K562 (cell line): ENCODE data around the gene APOL2.

Experiments used
- CTCF ChIP-seq, 3 experiments: IDR thresholded peaks in 2 of 3; conservative IDR thresholded peaks in 1 of 3; 2 replicates each; pipeline ENCODE4 v1.5.1; 2011 to 2012; ENCODE audit warnings: low read length in 3 of 3, mild to moderate bottlenecking in 3 of 3, control low read depth in 2 of 3, improper control_type of control experiment in 1 of 3, inconsistent platforms in 1 of 3, low read depth in 1 of 3, mixed read lengths in 1 of 3, moderate library complexity in 1 of 3; ENCODE audit not compliant: insufficient read depth in 2 of 3
- GTF2F1 ChIP-seq: IDR thresholded peaks from 2 replicates; pipeline ENCODE4 v1.6.1; 2011; ENCODE audit warnings: low read depth, low read length, improper control_type of control experiment
- RAD21 ChIP-seq, 2 experiments: fragments of 250-450 bp in 1 of 2; fragments of 450-650 bp in 1 of 2; sonication (Bioruptor Pico) in 1 of 2; formaldehyde crosslinking in 1 of 2; IDR thresholded peaks in 1 of 2; conservative IDR thresholded peaks in 1 of 2; 2 replicates each; pipeline versions ENCODE4 v1.4.0 to v1.8.0; 2020 to 2022; ENCODE audit warnings: mild to moderate bottlenecking in 2 of 2, moderate library complexity in 1 of 2
- ZFP36 ChIP-seq: fragments of 150-350 bp; IDR thresholded peaks from 2 replicates; pipeline ENCODE4 v1.6.1; 2018; ENCODE audit warnings: low read length, low read depth; ENCODE audit not compliant: partially characterized antibody
- ZNF707 ChIP-seq: fragments of 250-450 bp; sonication (Bioruptor Pico); conservative IDR thresholded peaks from 2 replicates; pipeline ENCODE4 v1.8.0; 2022; ENCODE audit warnings: inconsistent platforms, mild to moderate bottlenecking, moderate library complexity

- TF ChIP-seq CTCF (IDR thresholded peaks at IDR 0.05 in 2 of 3, conservative IDR thresholded peaks at IDR 0.05 in 1 of 3; ENCODE audit: insufficient read depth in 2 of 3, low read depth in 1 of 3, low read length in 3 of 3) (no peak), ZNF707 (CRISPR knock-in tag) (no peak), ZFP36 (no peak), GTF2F1 (no peak), RAD21 (CRISPR knock-in tag; conservative IDR thresholded peaks at IDR 0.05 in 1 of 2, IDR thresholded peaks at IDR 0.05 in 1 of 2) (no peak)
Measured at GRCh38 chr22:36210224-36210623, 29.1 kb downstream of the APOL2 start.
